Heart left ventricle (tissue), 13 donors: ENCODE data around the gene DLD.

Source experiments
- CTCF ChIP-seq, 12 donors: fragments of 200-600 bp; sonication (generic) in 4 of 12; IDR thresholded peaks; one replicate each; pipeline versions ENCODE4 v1.5.0 to v1.8.0; 2018 to 2022; ENCODE audit warnings: antibody characterized with exemption in 12 of 12, mild to moderate bottlenecking in 5 of 12
- POLR2A ChIP-seq, 2 donors: fragments of 450-650 bp; IDR thresholded peaks; one replicate each; pipeline ENCODE4 v1.6.1; 2017; ENCODE audit warnings: antibody characterized with exemption in 2 of 2, mild to moderate bottlenecking in 2 of 2, moderate library complexity in 2 of 2
- donor health status: ischemic (EF 13 %, LVEDD 7.1; RV severe dilation, severe dysfunction).
- donor health status: DM: no; HTN: yes; CAD: no.
- donor health status: DM: no; HTN: no; CAD: no.
- donor health status: ischemic (EF 25% LVEDD 6.9; RV normal size, moderate dysfunction).
- donor health status: ischemic (EF 25% LVEDD 5.7; RV mildly dilated, moderate dysfunction).
- donor health status: ischemic (EF 35%, LVEDD 5.7; RV mildly dilated, moderate dysfunction).
- donor health status: nonischemic (EF 11% LVEDD 7.7; RV severe dilation, severe dysfunction).
- donor health status: DM: yes; HTN: yes; CAD: no.
- donor health status: PGD.
- donor health status: ischemic (EF 29% LVEDD 5.4; RV normal size, mild dysfunction).
- donor health status: nonischemic (EF 23%, LVEDD 6.1; RV moderate dilation, normal function).

- TF ChIP-seq POLR2A (IDR thresholded peaks at IDR 0.05) (no peak), CTCF (IDR thresholded peaks at IDR 0.05) (no peak)
Observed at GRCh38 chr7:107843184-107843583, 47.8 kb upstream of the DLD start.
